NT2/D1 (cell line): Measurements from ENCODE around the gene FITM1.

Experiments used
- YY1 ChIP-seq: IDR thresholded peaks from 2 replicates; pipeline ENCODE4 v1.6.1; 2011; ENCODE audit not compliant: insufficient read length, insufficient read depth
- ZNF274 ChIP-seq: IDR thresholded peaks from 2 replicates; pipeline ENCODE4 v1.6.1; 2011; ENCODE audit warnings: mild to moderate bottlenecking, low read depth, low read length

- TF ChIP-seq YY1: no peak
- no peak for TF ChIP-seq ZNF274
Observed at GRCh38 chr14:24177891-24178290, 47.4 kb downstream of the FITM1 start.
